Memory B cell (primary cell): ENCODE measurements around the gene NDUFB8.

ENCODE experiments used
- ATAC-seq: fragments of 150-1000 bp; cut with Tn5 transposase; 2 replicates; pipeline ENCODE4 v1.10.0; 2021; ENCODE audit warnings: low read depth, mild to moderate bottlenecking, moderate library complexity
- DNase-seq, 2 donors: peaks; one replicate each; pipeline ENCODE4 v3.0.0; 2022; ENCODE audit warnings: low spot score in 2 of 2
- H3K27ac Mint-ChIP-seq: one replicate; pipeline ENCODE4 v1.8.0; 2022; ENCODE audit warnings: mild to moderate bottlenecking, moderate library complexity, mixed read lengths
- H3K27me3 Mint-ChIP-seq: one replicate; pipeline ENCODE4 v1.8.0; 2022; ENCODE audit warnings: mixed read lengths
- H3K36me3 Mint-ChIP-seq: one replicate; pipeline ENCODE4 v1.8.0; 2022; ENCODE audit warnings: mild to moderate bottlenecking, mixed read lengths
- H3K4me1 Mint-ChIP-seq: one replicate; pipeline ENCODE4 v1.8.0; 2022; ENCODE audit warnings: mixed read lengths
- H3K4me3 Mint-ChIP-seq: one replicate; pipeline ENCODE4 v1.8.0; 2022; ENCODE audit warnings: mild to moderate bottlenecking, moderate library complexity, mixed read lengths
- H3K9me3 Mint-ChIP-seq: one replicate; pipeline ENCODE4 v1.8.0; 2022; ENCODE audit warnings: mixed read lengths

NDUFB8 gene

DNA sequence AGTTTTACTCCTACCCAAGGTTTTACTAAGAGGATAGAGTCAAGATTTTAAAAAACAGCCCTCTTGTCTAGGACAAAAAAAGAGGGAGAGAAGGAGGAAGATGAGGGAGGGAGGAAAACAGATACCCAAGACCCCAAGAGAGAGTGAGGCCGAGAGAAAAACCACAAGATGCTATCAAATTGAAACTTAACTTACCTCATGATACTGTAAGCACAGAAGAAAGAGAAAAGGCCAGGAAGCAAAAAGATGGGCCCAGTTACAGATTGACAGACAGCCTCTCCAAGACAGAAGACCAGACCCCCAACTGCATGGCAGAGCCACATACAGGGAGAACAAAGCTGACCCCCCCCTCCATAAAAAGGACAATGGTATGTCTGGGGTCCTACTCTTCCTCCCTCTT lies 21.4 kb downstream of the NDUFB8 start:
- ATAC-seq, result no peak
- Mint-ChIP-seq H3K36me3 (peaks cover 25% of the 10 kb centered on the region), H3K27ac (no peak overlapping the region), H3K27me3 (no peaks in the 10 kb centered on the region), H3K4me1 (no peaks in the 10 kb centered on the region), H3K4me3 (no peak overlapping the region), H3K9me3 (no peaks in the 10 kb centered on the region)
- no peak for DNase-seq

DNA sequence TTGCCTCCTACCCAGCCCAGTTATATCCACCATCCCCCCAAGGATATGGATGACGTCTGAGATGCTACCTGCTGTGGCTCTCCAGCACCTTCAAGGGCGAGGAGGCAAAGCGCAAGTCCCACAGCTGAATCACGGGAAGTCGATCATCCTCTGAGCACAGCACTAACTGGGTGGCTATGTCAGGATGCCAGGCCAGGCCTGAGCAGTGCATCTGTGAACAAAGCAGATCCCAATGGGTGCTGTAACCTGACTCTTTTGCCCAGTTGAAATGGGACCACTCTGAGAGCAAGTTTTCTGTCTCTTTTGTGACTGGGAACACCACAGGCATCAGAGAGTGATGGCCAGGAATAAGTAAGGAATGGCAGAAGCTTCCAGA lies 22.3 kb downstream of the NDUFB8 start:
- no peak overlapping the region for H3K4me3 Mint-ChIP-seq
- DNase-seq (no peak), ATAC-seq (no peak)
- H3K4me1 Mint-ChIP-seq, result no peaks in the 10 kb centered on the region
- peaks cover 22% of the 10 kb centered on the region for H3K36me3 Mint-ChIP-seq
- H3K27ac Mint-ChIP-seq, result no peak overlapping the region
- H3K27me3 Mint-ChIP-seq, result no peaks in the 10 kb centered on the region
- no peaks in the 10 kb centered on the region for H3K9me3 Mint-ChIP-seq

DNA sequence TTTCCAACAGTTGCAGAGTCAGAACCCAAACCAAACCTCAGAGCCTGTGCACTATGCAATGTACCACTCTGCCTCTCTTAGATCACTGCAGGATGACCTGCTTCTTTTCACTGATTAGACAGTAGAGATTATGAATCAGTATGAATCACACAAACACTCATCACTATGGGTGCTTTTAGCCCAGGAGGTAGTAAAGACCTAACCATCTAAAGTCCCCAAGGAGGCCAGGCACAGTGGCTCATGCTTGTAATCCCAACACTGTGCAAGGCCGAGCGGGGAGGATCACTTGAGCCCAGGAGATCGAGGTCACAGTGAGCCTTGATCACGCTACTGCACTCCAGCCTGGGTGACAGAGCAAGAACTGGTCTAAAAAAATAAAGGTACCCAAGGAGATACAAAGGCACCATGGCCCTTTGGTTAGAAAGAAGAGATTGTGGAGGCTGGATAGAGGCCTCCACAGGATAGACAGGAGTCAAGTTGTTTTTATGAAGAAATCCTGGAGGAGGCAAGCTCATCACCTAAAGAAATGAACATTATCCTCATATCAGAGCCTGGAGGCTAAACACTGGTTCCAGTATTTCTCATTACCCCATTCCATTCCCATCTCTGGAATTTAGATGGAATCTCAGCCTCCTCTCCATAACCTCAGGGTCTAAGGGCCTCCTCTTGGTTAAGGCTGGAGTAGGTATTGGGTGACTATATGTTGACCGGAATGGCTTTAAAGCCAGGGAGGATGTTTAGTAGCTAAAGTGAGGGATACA lies 22.9 kb downstream of the NDUFB8 start:
- Mint-ChIP-seq H3K4me3 (no peak overlapping the region), H3K4me1 (no peaks in the 10 kb centered on the region), H3K27me3 (no peaks in the 10 kb centered on the region), H3K27ac (no peak overlapping the region), H3K36me3 (peaks cover 24% of the 10 kb centered on the region), H3K9me3 (no peaks in the 10 kb centered on the region)
- DNase-seq (no peak), ATAC-seq (no peak)

DNA sequence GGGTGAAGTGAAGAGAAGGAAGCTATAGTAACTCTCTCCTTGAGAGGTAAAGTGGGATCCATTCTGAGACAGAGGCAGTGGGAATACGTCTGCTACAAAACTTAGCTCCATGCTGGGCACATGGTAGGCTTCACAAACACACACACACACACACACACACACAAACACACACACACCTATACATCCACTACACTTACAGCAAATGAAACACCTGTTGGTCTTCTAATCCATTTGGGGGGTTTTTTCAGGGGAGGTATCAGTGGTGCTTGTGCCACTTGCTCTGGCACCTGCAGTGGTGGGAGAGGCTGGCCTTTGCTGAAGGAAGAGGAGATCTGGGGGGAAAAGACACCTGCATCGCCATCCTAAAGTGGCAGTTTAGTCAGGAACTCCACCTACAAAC lies 24.5 kb downstream of the NDUFB8 start:
- Mint-ChIP-seq H3K9me3 (no peaks in the 10 kb centered on the region), H3K27me3 (no peaks in the 10 kb centered on the region), H3K4me1 (no peaks in the 10 kb centered on the region), H3K27ac (no peak overlapping the region), H3K36me3 (peaks cover 24% of the 10 kb centered on the region), H3K4me3 (no peak overlapping the region)
- no peak for DNase-seq
- ATAC-seq, result no peak

DNA sequence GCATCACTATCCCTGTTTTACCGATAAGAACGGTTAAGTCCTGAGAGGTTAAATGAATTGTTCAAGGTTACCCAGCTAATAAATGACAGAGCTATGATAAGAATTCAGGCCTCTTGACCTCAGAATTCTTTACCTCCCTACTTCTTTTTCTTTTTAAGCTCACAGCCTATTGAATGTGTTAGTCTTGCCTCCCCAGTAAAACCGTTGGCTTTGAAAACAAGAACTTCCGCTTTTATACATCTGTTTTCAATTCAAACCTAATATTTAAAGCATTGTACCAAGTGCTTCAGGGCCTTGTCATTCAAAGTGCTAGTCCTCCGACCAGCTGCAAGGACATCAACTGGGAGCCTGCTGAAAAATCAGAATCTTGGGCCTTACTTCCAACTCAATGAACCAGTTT lies 25.6 kb downstream of the NDUFB8 start:
- DNase-seq, result no peak
- no peaks in the 10 kb centered on the region for H3K4me1 Mint-ChIP-seq
- no peaks in the 10 kb centered on the region for H3K27me3 Mint-ChIP-seq
- H3K9me3 Mint-ChIP-seq, result no peaks in the 10 kb centered on the region
- ATAC-seq, result no peak
- no peak overlapping the region for H3K4me3 Mint-ChIP-seq
- peaks cover 31% of the 10 kb centered on the region for H3K36me3 Mint-ChIP-seq
- H3K27ac Mint-ChIP-seq, result no peak overlapping the region

DNA sequence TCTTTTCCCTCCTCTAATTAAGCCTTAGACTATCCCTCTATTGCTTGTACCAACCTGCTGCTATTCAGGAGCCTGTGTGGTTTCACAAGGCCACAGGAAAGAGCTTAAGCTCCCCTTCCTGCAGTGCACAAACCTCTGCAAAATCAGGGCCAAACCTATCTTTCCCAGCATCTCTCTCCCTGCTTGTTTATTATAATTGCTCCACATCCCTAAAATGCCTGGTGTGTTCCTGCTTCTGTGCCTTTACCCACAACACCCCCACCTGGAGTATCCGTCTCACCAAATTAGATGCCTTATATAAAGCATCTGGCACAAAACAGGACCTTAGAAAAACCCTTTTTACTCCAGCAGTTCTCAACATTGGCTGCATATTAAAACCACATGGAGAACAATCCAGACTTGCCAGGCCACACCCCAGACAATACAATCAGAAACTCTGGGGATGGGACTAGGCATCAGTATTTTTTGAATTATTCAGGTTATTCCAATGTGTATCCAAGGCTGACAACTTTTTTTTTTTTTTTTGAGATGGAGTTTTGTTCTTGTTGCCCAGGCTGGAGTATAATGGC lies 26.7 kb downstream of the NDUFB8 start:
- no peak overlapping the region for H3K4me3 Mint-ChIP-seq

DNA sequence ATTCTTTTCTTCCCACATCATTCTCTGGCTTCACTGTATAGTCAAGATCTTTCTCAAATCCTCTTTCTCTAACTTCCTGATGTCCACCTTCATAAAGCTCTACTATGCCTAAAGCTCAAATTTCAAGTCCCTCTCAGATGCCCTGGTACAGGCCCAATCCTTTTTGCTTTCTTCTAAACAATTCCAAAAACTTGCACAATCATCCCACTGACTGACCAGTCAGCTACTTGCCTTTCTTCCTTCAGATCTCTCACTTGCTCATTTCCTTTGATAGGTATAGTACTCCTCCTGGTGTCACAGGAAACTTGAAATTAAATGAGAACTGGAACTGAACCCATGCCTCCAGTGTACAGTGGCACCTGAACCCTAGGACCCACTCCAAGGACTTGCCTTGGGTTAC lies 28.2 kb downstream of the NDUFB8 start:
- no peak for ATAC-seq
- Mint-ChIP-seq H3K9me3 (no peaks in the 10 kb centered on the region), H3K27me3 (no peaks in the 10 kb centered on the region), H3K27ac (no peak overlapping the region), H3K4me1 (no peaks in the 10 kb centered on the region), H3K4me3 (no peak overlapping the region), H3K36me3 (peaks cover 33% of the 10 kb centered on the region)
- no peak for DNase-seq

More for the DNA sequence above, 26.7 kb downstream of the NDUFB8 start:
- Mint-ChIP-seq H3K27me3 (no peaks in the 10 kb centered on the region), H3K36me3 (peaks cover 32% of the 10 kb centered on the region), H3K27ac (no peak overlapping the region), H3K9me3 (no peaks in the 10 kb centered on the region), H3K4me1 (no peaks in the 10 kb centered on the region)
- DNase-seq (no peak), ATAC-seq (no peak)

DNA sequence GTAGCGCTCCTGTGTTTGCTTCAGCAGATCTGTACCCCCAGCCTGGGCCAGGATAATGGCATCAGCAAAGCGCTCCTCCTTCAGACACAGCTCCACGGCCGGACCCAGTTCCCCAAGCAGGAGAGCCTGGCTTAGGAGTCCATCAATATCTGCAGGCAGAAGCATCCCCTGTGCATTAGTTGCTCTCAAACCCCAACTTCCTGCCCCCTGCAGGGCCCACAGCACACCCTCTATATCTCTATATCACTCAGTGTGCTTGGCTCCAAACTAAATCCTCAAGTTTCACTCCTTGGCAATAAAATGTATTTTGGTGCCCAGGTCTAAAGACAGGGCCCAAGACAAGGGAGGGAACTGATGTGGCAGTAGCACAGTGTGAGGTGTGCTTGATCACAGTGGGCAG lies 31.6 kb downstream of the NDUFB8 start:
- Mint-ChIP-seq H3K4me1 (no peaks in the 10 kb centered on the region), H3K4me3 (no peak overlapping the region), H3K36me3 (peaks cover 38% of the 10 kb centered on the region), H3K9me3 (no peaks in the 10 kb centered on the region), H3K27me3 (no peaks in the 10 kb centered on the region), H3K27ac (no peak overlapping the region)
- DNase-seq, result no peak
- ATAC-seq, result no peak

DNA sequence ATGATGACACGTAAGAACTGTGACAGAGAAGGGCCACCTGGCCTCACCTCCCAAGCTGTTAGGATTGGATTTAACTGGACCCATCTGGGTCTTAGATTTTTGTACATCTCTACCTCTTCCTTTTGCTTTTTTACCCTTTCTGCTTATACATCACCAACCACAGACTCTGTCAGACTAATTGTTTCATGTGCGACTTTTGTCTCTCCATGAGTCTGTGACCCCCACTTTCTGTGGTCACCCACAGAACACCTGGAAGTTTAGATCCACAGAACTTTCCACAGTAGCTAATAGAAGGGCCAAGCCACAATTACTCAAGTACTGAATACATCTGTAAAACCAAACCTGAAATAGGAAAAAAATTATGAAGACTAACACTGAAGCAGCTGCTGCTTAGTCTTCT lies 33.1 kb downstream of the NDUFB8 start:
- ATAC-seq (no peak), DNase-seq (no peak)
- peaks cover 35% of the 10 kb centered on the region for H3K36me3 Mint-ChIP-seq
- no peaks in the 10 kb centered on the region for H3K9me3 Mint-ChIP-seq
- H3K4me3 Mint-ChIP-seq, result no peak overlapping the region
- no peaks in the 10 kb centered on the region for H3K27me3 Mint-ChIP-seq
- H3K27ac Mint-ChIP-seq, result no peak overlapping the region
- no peaks in the 10 kb centered on the region for H3K4me1 Mint-ChIP-seq

DNA sequence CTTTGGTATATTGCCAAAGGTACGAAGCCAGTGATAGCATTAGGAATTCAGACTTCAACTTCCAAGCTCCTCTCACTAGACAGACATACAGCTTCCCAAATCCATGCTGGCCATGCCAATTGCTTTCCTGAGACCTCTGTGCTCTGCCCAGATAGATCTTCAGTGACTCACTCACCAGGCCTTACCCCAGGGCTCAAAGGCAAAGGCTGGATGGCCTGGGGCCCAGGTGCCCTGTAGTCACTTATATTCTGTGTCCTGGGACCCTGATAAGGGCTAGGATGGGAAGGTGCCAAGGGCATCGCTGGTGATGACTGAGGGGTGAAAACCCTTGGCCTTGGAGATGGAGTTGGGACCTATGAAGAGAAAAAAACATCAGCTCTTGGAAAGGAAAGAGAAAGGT lies 39.1 kb downstream of the NDUFB8 start:
- Mint-ChIP-seq H3K9me3 (no peaks in the 10 kb centered on the region), H3K4me1 (no peaks in the 10 kb centered on the region), H3K36me3 (peaks cover 32% of the 10 kb centered on the region), H3K27ac (no peak overlapping the region), H3K27me3 (no peaks in the 10 kb centered on the region), H3K4me3 (no peak overlapping the region)
- no peak for ATAC-seq
- DNase-seq, result no peak

DNA sequence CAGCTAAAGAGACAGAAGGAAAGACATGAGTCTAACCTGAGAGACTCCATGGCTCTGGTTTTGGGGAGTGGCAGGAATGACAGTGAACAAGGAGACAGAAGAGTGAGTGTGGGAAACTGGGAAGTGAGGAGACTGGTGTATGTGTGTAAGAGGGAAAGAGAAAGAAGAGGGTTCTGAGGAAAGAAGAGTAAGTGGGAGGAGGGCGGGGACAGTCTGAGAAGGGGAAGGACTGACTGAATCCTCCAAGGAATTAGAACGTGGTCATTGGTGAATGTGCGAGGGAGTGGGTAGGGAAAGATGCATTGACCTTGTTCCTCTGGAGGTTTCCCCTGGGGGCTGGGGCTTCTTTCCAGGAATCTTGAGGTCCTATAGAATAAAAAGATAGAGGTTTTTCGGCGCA lies 40.3 kb downstream of the NDUFB8 start:
- no peaks in the 10 kb centered on the region for H3K9me3 Mint-ChIP-seq
- no peaks in the 10 kb centered on the region for H3K27me3 Mint-ChIP-seq
- no peaks in the 10 kb centered on the region for H3K4me1 Mint-ChIP-seq
- no peak for ATAC-seq
- no peak for DNase-seq
- H3K27ac Mint-ChIP-seq, result no peak overlapping the region
- H3K36me3 Mint-ChIP-seq, result peaks cover 29% of the 10 kb centered on the region
- H3K4me3 Mint-ChIP-seq, result no peak overlapping the region

DNA sequence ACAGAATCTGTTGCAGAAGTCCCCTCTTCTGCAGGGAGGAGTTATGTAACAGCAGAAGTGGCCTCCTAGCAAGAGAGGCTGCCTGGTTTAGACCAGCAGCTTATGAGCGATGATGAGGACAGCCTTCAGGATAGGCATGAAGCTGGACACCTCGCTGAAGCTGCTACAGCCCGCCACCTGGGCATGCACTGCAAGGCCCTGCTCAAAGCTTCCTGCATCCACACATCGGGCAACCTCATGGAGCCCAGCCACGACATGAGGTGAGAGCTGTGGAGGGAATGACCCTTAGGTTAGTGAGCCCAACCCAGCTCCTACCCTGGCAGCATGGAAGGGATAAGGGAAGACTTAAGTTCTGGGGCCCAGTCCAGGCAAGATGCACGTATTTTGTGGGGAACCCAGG lies 42.1 kb downstream of the NDUFB8 start:
- Mint-ChIP-seq H3K27me3 (peaks cover 4% of the 10 kb centered on the region), H3K4me3 (no peak overlapping the region), H3K27ac (no peak overlapping the region), H3K36me3 (peaks cover 19% of the 10 kb centered on the region), H3K9me3 (no peaks in the 10 kb centered on the region), H3K4me1 (peaks cover 4% of the 10 kb centered on the region)
- ATAC-seq, result no peak
- DNase-seq, result no peak

DNA sequence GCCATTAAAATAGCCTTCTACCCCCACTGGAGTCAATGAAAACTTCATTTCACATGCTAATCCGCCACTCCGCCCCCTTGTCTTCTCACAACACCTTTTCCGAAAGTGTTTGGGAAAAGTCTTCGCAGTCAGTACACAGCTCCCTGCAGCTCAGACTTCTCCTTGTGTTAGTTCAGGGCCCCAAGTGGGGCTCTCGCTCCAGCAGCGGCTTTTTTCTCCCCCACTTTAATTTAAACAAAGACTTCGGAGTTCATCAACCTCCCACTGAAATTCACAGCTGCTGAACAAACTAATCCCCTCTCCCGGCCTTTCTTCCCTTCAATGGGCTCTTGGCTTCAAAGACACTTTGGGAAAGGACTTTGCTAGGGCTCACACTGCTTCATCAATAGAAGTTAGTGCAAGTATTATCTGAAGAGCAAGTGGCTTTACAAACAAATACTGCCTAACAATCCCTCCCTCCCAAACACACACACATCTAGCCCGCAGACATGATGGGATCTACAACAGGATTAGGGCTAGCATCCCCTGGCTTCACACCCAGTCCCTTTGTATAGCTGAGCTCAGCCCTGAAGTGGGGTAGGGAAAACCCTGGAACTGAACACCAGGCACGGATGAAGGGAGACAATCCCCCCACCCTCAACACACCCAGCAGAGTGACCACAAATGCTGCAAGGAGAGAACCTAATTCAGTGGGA lies 43.7 kb downstream of the NDUFB8 start:
- peaks cover 9% of the 10 kb centered on the region for H3K4me1 Mint-ChIP-seq
- H3K9me3 Mint-ChIP-seq, result peaks cover 2% of the 10 kb centered on the region
- H3K27ac Mint-ChIP-seq, result no peak overlapping the region
- ATAC-seq (no peak), DNase-seq (no peak)
- no peak overlapping the region for H3K4me3 Mint-ChIP-seq
- H3K36me3 Mint-ChIP-seq, result peaks cover 19% of the 10 kb centered on the region
- H3K27me3 Mint-ChIP-seq, result peaks cover 7% of the 10 kb centered on the region

DNA sequence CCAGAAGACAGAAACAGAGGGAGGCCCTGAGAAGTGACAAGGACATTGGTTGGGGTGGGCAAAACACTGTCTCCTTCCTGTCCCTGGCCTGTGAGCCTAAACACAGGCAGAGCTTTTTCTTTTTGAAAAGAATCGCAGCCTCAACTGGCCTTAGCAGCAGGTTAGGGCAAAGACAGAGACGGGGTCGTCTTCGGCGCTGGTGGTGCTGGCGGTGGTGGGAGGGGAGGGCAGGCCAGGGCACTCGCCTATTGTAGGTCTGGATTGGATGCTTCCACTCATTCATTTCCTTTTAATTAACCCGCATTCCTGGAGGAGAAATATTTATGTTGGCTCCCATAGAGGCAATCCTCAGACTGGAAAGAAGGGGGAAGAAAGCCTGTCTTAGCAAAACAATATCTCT lies 44.3 kb downstream of the NDUFB8 start:
- peaks cover 9% of the 10 kb centered on the region for H3K4me1 Mint-ChIP-seq

More for the DNA sequence above, 44.3 kb downstream of the NDUFB8 start:
- peaks cover 17% of the 10 kb centered on the region for H3K36me3 Mint-ChIP-seq
- no peak overlapping the region for H3K27ac Mint-ChIP-seq
- no peak overlapping the region for H3K4me3 Mint-ChIP-seq
- peaks cover 2% of the 10 kb centered on the region for H3K9me3 Mint-ChIP-seq
- no peak for ATAC-seq
- H3K27me3 Mint-ChIP-seq, result peaks cover 9% of the 10 kb centered on the region
- no peak for DNase-seq
